GM23338 (cell line): ENCODE measurements around the gene PDIA2. TPM values are rescaled to one million over a fixed set of nuclear protein-coding genes. Genes with fewer than 3 reads are reported as not detected.
"Not testable (repeated sequence)": the region's sequence is repeated elsewhere in the genome, so short reads cannot be mapped to it uniquely, and the experiment has no call there.

ENCODE experiments used
- ATAC-seq: fragments of 200-7000 bp; cut with Tn5 transposase; 3 replicates; pipeline ENCODE4 v1.9.1; 2020
- DNase-seq: peaks from one replicate; pipeline ENCODE4 v3.0.0-alpha.2; 2015; ENCODE audit warnings: low spot score
- H2AFZ ChIP-seq: fragments of 200-600 bp; sonication (generic); 2 replicates; pipeline ENCODE4 v1.8.0; 2016; ENCODE audit warnings: antibody characterized with exemption, mild to moderate bottlenecking, moderate library complexity
- H3F3A ChIP-seq: fragments of 200-600 bp; sonication (generic); replicated peaks from 2 replicates; pipeline ENCODE4 v1.8.0; 2017; ENCODE audit warnings: antibody characterized with exemption, mixed run types, low read depth
- H3K27ac ChIP-seq: fragments of 200-600 bp; sonication (generic); 2 replicates; pipeline ENCODE4 v1.6.1; 2016; ENCODE audit warnings: low read depth
- H3K27me3 ChIP-seq: fragments of 200-600 bp; sonication (generic); 2 replicates; pipeline ENCODE4 v1.8.0; 2016; ENCODE audit warnings: mild to moderate bottlenecking, mixed run types, moderate library complexity; ENCODE audit not compliant: insufficient read depth
- H3K36me3 ChIP-seq: fragments of 200-600 bp; sonication (generic); 2 replicates; pipeline ENCODE4 v1.8.0; 2016; ENCODE audit warnings: mild to moderate bottlenecking; ENCODE audit not compliant: insufficient read depth
- H3K4me1 ChIP-seq: fragments of 200-600 bp; sonication (generic); 2 replicates; pipeline ENCODE4 v1.8.0; 2016; ENCODE audit warnings: mild to moderate bottlenecking, moderate library complexity; ENCODE audit not compliant: insufficient read depth
- H3K4me2 ChIP-seq: fragments of 200-600 bp; sonication (generic); 2 replicates; pipeline ENCODE4 v1.7.1; 2017; ENCODE audit warnings: mixed run types
- H3K4me3 ChIP-seq: fragments of 200-600 bp; sonication (generic); 2 replicates; pipeline ENCODE4 v1.6.1; 2016; ENCODE audit warnings: mixed run types
- H3K79me2 ChIP-seq: fragments of 200-600 bp; sonication (generic); replicated peaks from 2 replicates; pipeline ENCODE4 v1.8.0; 2017; ENCODE audit warnings: mild to moderate bottlenecking; ENCODE audit not compliant: insufficient read depth
- H3K9me2 ChIP-seq: fragments of 200-600 bp; sonication (generic); 2 replicates; pipeline ENCODE4 v1.8.0; 2017; ENCODE audit not compliant: insufficient read depth
- H4K20me1 ChIP-seq: fragments of 200-600 bp; sonication (generic); replicated peaks from 2 replicates; pipeline ENCODE4 v1.8.0; 2017; ENCODE audit warnings: mild to moderate bottlenecking; ENCODE audit not compliant: insufficient read depth
- H3K27ac Mint-ChIP-seq: 2 replicates; pipeline ENCODE4 v1.8.0; 2020; ENCODE audit warnings: inconsistent platforms, mild to moderate bottlenecking, moderate library complexity, mixed read lengths
- H3K27me3 Mint-ChIP-seq: 3 replicates; pipeline ENCODE4 v1.8.0; 2022; ENCODE audit warnings: low read depth, mild to moderate bottlenecking, moderate library complexity, mixed read lengths, inconsistent platforms; ENCODE audit not compliant: insufficient read depth, poor library complexity
- H3K36me3 Mint-ChIP-seq: 3 replicates; pipeline ENCODE4 v1.8.0; 2021; ENCODE audit warnings: low read depth, mild to moderate bottlenecking, inconsistent platforms, moderate library complexity, mixed read lengths
- H3K4me1 Mint-ChIP-seq: 3 replicates; pipeline ENCODE4 v1.8.0; 2020; ENCODE audit warnings: mild to moderate bottlenecking, inconsistent platforms, mixed read lengths
- H3K4me3 Mint-ChIP-seq: 3 replicates; pipeline ENCODE4 v1.8.0; 2021; ENCODE audit warnings: moderate library complexity, mild to moderate bottlenecking, inconsistent platforms, mixed read lengths
- H3K9me3 Mint-ChIP-seq: 3 replicates; pipeline ENCODE4 v1.8.0; 2020; ENCODE audit warnings: moderate library complexity, mild to moderate bottlenecking, inconsistent platforms, mixed read lengths
- EZH2phosphoT487 ChIP-seq: fragments of 200-600 bp; sonication (generic); IDR thresholded peaks from one replicate; pipeline ENCODE4 v1.8.1; 2018; ENCODE audit warnings: antibody characterized with exemption; ENCODE audit not compliant: unreplicated experiment
- ZNF114 ChIP-seq: fragments of 250-450 bp; sonication (Bioruptor Pico); IDR thresholded peaks from 2 replicates; pipeline ENCODE4 v1.5.0; 2020; ENCODE audit warnings: mild to moderate bottlenecking, moderate library complexity
- ZNF331 ChIP-seq: fragments of 250-450 bp; sonication (Bioruptor Pico); IDR thresholded peaks from 2 replicates; pipeline ENCODE4 v1.5.0; 2020; ENCODE audit warnings: low read depth, mild to moderate bottlenecking, moderate library complexity
- polyA plus RNA-seq: library from polyadenylated mRNA; unstranded; fragments of >200 nt; fragmentation: Nextera tagmentation; extraction: Ambion mirVana; gene quantifications from 2 replicates; pipeline ENCODE4 v1.2.1, GENCODE V29; 2016
- total RNA-seq: library from RNA; depleted of rRNA; stranded (reverse); fragments of >200 nt; shearing (Covaris generic); gene quantifications from 2 replicates; pipeline ENCODE4 v1.2.3, GENCODE V29; 2014
- TF ChIP-seq, protein P1 (sequence below): fragments of 250-450 bp; sonication (Bioruptor Pico); IDR thresholded peaks from 2 replicates; pipeline ENCODE4 v1.5.0; 2020; ENCODE audit warnings: mild to moderate bottlenecking, moderate library complexity

PDIA2 gene
- total and polyA plus RNA-seq, 2 experiments from 2014 or later: 0.39 to 0.87 TPM

DNA sequence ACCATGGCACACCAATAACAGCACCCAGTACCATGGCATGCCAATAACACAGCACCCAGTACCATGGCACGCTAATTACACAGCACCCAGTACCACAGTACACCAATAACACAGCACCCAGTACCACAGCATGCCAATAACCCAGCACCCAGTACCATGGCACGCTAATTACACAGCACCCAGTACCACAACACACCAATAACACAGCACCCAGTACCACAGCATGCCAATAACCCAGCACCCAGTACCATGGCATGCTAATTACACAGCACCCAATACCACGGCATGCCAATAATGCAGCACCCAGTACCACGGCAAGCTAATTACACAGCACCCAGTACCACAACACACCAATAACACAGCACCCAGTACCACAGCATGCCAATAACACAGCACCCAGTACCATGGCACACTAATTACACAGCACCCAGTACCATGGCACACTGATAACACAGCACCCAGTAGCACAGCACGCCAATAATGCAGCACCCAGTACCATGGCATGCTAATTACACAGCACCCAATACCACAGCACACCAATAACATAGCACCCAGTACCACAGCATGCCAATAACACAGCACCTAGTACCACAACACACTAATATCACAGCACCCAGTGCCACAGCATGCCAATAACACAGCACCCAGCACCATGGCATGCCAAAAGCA lies 51.3 kb downstream of the PDIA2 start:
- H3K9me2 ChIP-seq, H3F3A ChIP-seq, H3K36me3 Mint-ChIP-seq, H2AFZ ChIP-seq, H3K36me3 ChIP-seq, H3K4me3 ChIP-seq, ATAC-seq, H3K4me1 ChIP-seq, H3K27me3 ChIP-seq, H3K4me3 Mint-ChIP-seq, H3K9me3 Mint-ChIP-seq, H3K27me3 Mint-ChIP-seq, H3K27ac Mint-ChIP-seq, DNase-seq, H3K4me2 ChIP-seq, H3K27ac ChIP-seq: not testable (repeated sequence)
- H3K4me1 Mint-ChIP-seq: peaks cover 14% of the 10 kb centered on the region
- peaks cover 100% of the 10 kb centered on the region for H3K79me2 ChIP-seq
- H4K20me1 ChIP-seq: peaks cover 55% of the 10 kb centered on the region

DNA sequence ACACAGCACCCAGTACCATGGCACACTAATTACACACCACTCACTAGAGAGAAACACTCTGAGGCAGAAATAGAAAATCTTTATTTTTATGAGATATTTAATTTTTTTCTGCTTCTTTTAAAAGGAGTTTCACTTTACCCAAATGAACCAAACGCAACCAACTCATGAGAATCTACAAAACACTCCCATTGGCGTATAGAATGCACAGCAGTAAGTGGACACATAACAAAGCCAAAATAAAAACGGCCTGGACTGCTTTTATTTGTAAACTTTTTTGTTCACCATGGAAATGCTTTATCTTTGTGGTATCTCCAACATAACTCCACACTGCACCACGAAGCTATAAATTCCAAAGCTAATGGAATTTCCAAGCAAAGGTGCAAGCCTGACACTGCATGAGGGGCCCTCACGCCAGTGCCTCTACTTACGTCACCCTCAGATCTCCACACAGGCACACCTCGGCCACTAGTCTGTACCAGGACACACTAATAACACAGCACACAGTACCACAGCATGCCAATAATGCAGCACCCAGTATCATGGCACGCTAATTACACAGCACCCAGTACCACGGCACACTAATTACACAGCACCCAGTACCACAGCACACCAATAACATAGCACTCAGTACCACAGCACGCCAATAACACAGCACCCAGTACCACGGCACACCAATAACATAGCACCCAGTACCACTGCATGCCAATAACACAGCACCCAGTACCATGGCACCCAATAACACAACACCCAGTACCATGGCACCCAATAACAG lies 52.1 kb downstream of the PDIA2 start:
- not testable (repeated sequence) for H3F3A ChIP-seq, H3K4me1 ChIP-seq, H3K27ac Mint-ChIP-seq, H3K9me3 Mint-ChIP-seq, ATAC-seq, DNase-seq, H3K27ac ChIP-seq, H3K9me2 ChIP-seq, H3K4me3 Mint-ChIP-seq, H3K4me2 ChIP-seq, H3K4me3 ChIP-seq, H3K36me3 ChIP-seq, H3K27me3 ChIP-seq, H2AFZ ChIP-seq, H3K36me3 Mint-ChIP-seq, H3K27me3 Mint-ChIP-seq
- H3K4me1 Mint-ChIP-seq: peaks cover 15% of the 10 kb centered on the region
- H3K79me2 ChIP-seq: peaks cover 100% of the 10 kb centered on the region
- H4K20me1 ChIP-seq: peaks cover 57% of the 10 kb centered on the region

DNA sequence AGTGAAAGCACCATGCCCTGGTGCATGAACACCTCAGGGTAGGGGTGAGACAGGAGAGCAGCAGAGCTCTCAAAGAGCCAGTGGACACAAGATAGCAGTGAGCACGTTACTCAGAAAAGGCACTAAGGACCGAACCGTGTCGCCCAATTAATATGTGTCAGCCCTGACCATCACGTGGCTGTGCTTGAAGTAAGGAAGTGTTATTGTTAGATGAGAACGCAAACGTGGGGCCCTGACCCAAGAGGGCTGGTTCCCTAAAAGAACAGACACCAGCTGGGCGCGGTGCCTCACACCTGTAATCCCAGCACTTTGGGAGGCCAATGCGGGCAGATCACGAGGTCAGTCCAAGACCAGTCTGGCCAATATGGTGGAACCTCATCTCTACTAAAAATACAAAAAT lies 53.3 kb downstream of the PDIA2 start:
- DNase-seq (no peak), ATAC-seq (no peak)
- H3K4me1 Mint-ChIP-seq: peaks cover 11% of the 10 kb centered on the region
- H2AFZ ChIP-seq: no peak overlapping the region
- H3K36me3 ChIP-seq: no peaks in the 10 kb centered on the region
- peaks cover 4% of the 10 kb centered on the region; the same call in 1 of the 3 replicates for H3K9me3 Mint-ChIP-seq
- H3K4me3 ChIP-seq: no peak overlapping the region
- no peaks in the 10 kb centered on the region for H3F3A ChIP-seq
- no peaks in the 10 kb centered on the region for H3K27me3 ChIP-seq
- no peak overlapping the region for H3K4me3 Mint-ChIP-seq
- peaks cover 100% of the 10 kb centered on the region for H3K79me2 ChIP-seq
- no peak overlapping the region for H3K27ac Mint-ChIP-seq
- H3K4me2 ChIP-seq: no peak overlapping the region
- H3K27me3 Mint-ChIP-seq: peaks cover 10% of the 10 kb centered on the region
- peaks cover 53% of the 10 kb centered on the region for H4K20me1 ChIP-seq
- peaks cover 4% of the 10 kb centered on the region; the same call in 1 of the 2 replicates for H3K4me1 ChIP-seq
- H3K27ac ChIP-seq: no peak overlapping the region
- H3K9me2 ChIP-seq: no peaks in the 10 kb centered on the region
- TF ChIP-seq, protein P1, sequence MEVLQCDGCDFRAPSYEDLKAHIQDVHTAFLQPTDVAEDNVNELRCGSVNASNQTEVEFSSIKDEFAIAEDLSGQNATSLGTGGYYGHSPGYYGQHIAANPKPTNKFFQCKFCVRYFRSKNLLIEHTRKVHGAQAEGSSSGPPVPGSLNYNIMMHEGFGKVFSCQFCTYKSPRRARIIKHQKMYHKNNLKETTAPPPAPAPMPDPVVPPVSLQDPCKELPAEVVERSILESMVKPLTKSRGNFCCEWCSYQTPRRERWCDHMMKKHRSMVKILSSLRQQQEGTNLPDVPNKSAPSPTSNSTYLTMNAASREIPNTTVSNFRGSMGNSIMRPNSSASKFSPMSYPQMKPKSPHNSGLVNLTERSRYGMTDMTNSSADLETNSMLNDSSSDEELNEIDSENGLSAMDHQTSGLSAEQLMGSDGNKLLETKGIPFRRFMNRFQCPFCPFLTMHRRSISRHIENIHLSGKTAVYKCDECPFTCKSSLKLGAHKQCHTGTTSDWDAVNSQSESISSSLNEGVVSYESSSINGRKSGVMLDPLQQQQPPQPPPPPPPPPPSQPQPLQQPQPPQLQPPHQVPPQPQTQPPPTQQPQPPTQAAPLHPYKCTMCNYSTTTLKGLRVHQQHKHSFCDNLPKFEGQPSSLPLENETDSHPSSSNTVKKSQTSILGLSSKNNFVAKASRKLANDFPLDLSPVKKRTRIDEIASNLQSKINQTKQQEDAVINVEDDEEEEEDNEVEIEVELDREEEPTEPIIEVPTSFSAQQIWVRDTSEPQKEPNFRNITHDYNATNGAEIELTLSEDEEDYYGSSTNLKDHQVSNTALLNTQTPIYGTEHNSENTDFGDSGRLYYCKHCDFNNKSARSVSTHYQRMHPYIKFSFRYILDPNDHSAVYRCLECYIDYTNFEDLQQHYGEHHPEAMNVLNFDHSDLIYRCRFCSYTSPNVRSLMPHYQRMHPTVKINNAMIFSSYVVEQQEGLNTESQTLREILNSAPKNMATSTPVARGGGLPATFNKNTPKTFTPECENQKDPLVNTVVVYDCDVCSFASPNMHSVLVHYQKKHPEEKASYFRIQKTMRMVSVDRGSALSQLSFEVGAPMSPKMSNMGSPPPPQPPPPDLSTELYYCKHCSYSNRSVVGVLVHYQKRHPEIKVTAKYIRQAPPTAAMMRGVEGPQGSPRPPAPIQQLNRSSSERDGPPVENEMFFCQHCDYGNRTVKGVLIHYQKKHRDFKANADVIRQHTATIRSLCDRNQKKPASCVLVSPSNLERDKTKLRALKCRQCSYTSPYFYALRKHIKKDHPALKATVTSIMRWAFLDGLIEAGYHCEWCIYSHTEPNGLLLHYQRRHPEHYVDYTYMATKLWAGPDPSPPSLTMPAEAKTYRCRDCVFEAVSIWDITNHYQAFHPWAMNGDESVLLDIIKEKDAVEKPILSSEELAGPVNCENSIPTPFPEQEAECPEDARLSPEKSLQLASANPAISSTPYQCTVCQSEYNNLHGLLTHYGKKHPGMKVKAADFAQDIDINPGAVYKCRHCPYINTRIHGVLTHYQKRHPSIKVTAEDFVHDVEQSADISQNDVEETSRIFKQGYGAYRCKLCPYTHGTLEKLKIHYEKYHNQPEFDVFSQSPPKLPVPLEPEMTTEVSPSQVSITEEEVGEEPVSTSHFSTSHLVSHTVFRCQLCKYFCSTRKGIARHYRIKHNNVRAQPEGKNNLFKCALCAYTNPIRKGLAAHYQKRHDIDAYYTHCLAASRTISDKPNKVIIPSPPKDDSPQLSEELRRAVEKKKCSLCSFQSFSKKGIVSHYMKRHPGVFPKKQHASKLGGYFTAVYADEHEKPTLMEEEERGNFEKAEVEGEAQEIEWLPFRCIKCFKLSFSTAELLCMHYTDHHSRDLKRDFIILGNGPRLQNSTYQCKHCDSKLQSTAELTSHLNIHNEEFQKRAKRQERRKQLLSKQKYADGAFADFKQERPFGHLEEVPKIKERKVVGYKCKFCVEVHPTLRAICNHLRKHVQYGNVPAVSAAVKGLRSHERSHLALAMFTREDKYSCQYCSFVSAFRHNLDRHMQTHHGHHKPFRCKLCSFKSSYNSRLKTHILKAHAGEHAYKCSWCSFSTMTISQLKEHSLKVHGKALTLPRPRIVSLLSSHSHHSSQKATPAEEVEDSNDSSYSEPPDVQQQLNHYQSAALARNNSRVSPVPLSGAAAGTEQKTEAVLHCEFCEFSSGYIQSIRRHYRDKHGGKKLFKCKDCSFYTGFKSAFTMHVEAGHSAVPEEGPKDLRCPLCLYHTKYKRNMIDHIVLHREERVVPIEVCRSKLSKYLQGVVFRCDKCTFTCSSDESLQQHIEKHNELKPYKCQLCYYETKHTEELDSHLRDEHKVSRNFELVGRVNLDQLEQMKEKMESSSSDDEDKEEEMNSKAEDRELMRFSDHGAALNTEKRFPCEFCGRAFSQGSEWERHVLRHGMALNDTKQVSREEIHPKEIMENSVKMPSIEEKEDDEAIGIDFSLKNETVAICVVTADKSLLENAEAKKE: no peak
- TF ChIP-seq EZH2phosphoT487 (no peak), ZNF331 (CRISPR knock-in tag) (no peak), ZNF114 (CRISPR knock-in tag) (no peak)
- H3K36me3 Mint-ChIP-seq: peaks cover 10% of the 10 kb centered on the region; the same call in 1 of the 3 replicates
